Tibial nerve (tissue), 4 donors: ENCODE results near the gene REV3L.

Experiments
- EP300 ChIP-seq, 2 donors: sonication (generic); formaldehyde crosslinking; IDR thresholded peaks; one replicate each; pipeline ENCODE4 v1.6.1; 2017; ENCODE audit warnings: antibody characterized with exemption in 2 of 2, mild to moderate bottlenecking in 1 of 2
- POLR2A ChIP-seq, 2 donors: fragments of 450-650 bp; IDR thresholded peaks; one replicate each; pipeline ENCODE4 v1.6.1; 2017; ENCODE audit warnings: antibody characterized with exemption in 2 of 2, mild to moderate bottlenecking in 2 of 2, moderate library complexity in 2 of 2
- TF ChIP-seq, protein P1 (sequence below), 5 experiments: fragments of 200-600 bp in 3 of 5; fragments of 450-650 bp in 2 of 5; sonication (generic) in 3 of 5; IDR thresholded peaks; one replicate each; pipeline ENCODE4 v1.5.1; 2016 to 2019; ENCODE audit warnings: antibody characterized with exemption in 5 of 5, mild to moderate bottlenecking in 3 of 5, moderate library complexity in 2 of 5

DNA sequence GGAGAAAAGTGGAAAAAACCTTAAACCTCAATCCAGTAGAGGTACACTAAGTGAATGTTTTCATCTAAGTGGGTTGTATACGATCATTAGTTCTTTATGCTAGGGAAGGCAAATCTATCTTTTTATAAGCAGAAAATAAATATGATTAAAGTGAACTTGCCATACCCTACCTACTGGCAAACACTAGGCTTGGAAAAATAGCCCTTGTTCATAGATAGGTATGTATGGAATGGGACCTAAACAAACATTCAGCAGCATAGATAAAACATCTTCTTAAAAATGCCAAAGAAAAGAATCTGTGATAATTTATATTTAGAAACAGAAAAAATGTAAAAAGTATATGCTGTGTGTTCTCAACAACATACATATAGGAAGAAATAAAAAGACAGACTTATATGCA is 18.8 kb downstream of the REV3L start:
- TF ChIP-seq, protein P1, sequence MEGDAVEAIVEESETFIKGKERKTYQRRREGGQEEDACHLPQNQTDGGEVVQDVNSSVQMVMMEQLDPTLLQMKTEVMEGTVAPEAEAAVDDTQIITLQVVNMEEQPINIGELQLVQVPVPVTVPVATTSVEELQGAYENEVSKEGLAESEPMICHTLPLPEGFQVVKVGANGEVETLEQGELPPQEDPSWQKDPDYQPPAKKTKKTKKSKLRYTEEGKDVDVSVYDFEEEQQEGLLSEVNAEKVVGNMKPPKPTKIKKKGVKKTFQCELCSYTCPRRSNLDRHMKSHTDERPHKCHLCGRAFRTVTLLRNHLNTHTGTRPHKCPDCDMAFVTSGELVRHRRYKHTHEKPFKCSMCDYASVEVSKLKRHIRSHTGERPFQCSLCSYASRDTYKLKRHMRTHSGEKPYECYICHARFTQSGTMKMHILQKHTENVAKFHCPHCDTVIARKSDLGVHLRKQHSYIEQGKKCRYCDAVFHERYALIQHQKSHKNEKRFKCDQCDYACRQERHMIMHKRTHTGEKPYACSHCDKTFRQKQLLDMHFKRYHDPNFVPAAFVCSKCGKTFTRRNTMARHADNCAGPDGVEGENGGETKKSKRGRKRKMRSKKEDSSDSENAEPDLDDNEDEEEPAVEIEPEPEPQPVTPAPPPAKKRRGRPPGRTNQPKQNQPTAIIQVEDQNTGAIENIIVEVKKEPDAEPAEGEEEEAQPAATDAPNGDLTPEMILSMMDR (IDR thresholded peaks at IDR 0.05) = no peak
- TF ChIP-seq POLR2A (IDR thresholded peaks at IDR 0.05) = no peak
- TF ChIP-seq EP300 (IDR thresholded peaks at IDR 0.05) = no peak
